Brain pericyte (primary cell): Measurements from ENCODE around the gene HAUS7.

Experiments
- DNase-seq: peaks from one replicate; pipeline ENCODE4 v3.0.0-alpha.2; 2012; ENCODE audit warnings: low read depth, low spot score

The HAUS7 gene

GRCh38 chrX:153499341-153499740 is 29.0 kb upstream of the HAUS7 start:
- DNase-seq: no peak

- no peak for DNase-seq
Measured at GRCh38 chrX:153498453-153498852, 28.1 kb upstream of the HAUS7 start.

- DNase-seq: no peak
Measured at GRCh38 chrX:153496590-153496959, 26.2 kb upstream of the HAUS7 start.

- DNase-seq: no peak
Measured at GRCh38 chrX:153495903-153496589, 25.7 kb upstream of the HAUS7 start.

GRCh38 chrX:153495362-153495751 is 25.0 kb upstream of the HAUS7 start:
- DNase-seq: no peak

- DNase-seq: no peak
Measured at GRCh38 chrX:153494541-153495361, 24.4 kb upstream of the HAUS7 start, which contains the start of gene BGN. TSS of gene BGN (plus strand) at chrX:153494980. CDS start at chrX:153504632, 9,652 bp downstream.

- DNase-seq: no peak
Measured at GRCh38 chrX:153494061-153494460, 23.7 kb upstream of the HAUS7 start.

- no peak for DNase-seq
Measured at GRCh38 chrX:153493085-153493484, 22.7 kb upstream of the HAUS7 start.

GRCh38 chrX:153492543-153492942 is 22.2 kb upstream of the HAUS7 start:
- DNase-seq: no peak

GRCh38 chrX:153491918-153492317 is 21.5 kb upstream of the HAUS7 start:
- no peak for DNase-seq

- DNase-seq: no peak
Measured at GRCh38 chrX:153491351-153491914, 21.1 kb upstream of the HAUS7 start.

- no peak for DNase-seq
Measured at GRCh38 chrX:153490217-153490930, 20.0 kb upstream of the HAUS7 start.

- no peak for DNase-seq
Measured at GRCh38 chrX:153488231-153488914, 18.0 kb upstream of the HAUS7 start.

GRCh38 chrX:153487590-153488071 is 17.3 kb upstream of the HAUS7 start:
- DNase-seq: no peak

GRCh38 chrX:153486171-153486570 is 15.8 kb upstream of the HAUS7 start:
- DNase-seq: no peak

GRCh38 chrX:153485396-153486080 is 15.2 kb upstream of the HAUS7 start:
- no peak for DNase-seq

GRCh38 chrX:153482376-153483015 is 12.1 kb upstream of the HAUS7 start:
- no peak for DNase-seq

GRCh38 chrX:153481043-153481442 is 10.7 kb upstream of the HAUS7 start:
- DNase-seq: no peak

GRCh38 chrX:153478746-153479145 is 8.4 kb upstream of the HAUS7 start:
- DNase-seq: no peak

- no peak for DNase-seq
Measured at GRCh38 chrX:153477901-153478300, 7.5 kb upstream of the HAUS7 start.
